Measurements from ENCODE around the gene ESRRB.

ESRRB gene

DNA sequence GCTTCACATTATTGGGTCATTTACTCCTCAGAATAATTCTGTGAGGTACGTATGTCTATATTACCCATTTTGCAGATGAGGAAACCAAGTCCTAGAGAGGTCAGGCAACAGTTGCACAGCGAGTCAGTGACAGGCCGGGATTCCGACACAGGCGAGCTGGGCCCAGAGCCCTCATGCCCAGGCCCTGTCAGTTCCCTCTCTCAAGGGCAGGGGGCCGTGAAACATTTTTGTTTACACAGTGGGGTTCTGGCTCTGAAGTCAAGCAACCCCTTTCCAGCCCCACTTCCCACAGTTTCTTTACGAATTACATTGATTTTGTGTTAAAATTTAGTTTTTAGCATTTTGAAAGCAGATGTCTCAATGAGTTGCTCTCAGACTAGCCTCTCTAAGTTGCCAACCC is 46.7 kb downstream of the ESRRB start:
- no peak for DNase-seq (ENCODE audit: low spot score)
- TF ChIP-seq CTCF (IDR thresholded peaks at IDR 0.05; ENCODE audit: extremely low read depth, missing control alignments), result no peak

DNA sequence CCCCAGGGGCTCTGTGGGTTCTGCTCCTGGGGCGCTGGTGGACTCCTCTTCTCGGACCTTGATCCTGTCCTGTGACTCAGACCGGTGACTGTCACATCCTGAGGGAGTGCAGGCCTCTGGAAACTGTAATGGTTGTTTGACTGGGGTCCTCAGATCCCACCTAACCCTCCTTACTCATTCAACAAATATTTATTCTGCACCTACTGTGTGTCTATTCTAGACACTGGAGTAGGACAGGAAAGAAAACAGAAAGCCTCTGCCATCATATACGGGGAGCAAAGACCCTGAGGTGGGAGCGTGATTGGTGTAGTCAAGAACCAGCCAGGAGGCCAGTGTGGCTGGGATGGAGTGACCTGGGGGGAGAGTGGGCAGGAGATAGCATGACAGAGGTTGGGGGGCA is 47.6 kb downstream of the ESRRB start:
- DNase-seq (ENCODE audit: low spot score), result no peak
- TF ChIP-seq CTCF (IDR thresholded peaks at IDR 0.05; ENCODE audit: extremely low read depth, missing control alignments), result no peak

- no peak for DNase-seq (ENCODE audit: low spot score)
- TF ChIP-seq CTCF (IDR thresholded peaks at IDR 0.05; ENCODE audit: extremely low read depth, missing control alignments), result no peak
These were observed 48.4 kb downstream of the ESRRB start for GRCh38 chr14:76424359-76424758.

DNA sequence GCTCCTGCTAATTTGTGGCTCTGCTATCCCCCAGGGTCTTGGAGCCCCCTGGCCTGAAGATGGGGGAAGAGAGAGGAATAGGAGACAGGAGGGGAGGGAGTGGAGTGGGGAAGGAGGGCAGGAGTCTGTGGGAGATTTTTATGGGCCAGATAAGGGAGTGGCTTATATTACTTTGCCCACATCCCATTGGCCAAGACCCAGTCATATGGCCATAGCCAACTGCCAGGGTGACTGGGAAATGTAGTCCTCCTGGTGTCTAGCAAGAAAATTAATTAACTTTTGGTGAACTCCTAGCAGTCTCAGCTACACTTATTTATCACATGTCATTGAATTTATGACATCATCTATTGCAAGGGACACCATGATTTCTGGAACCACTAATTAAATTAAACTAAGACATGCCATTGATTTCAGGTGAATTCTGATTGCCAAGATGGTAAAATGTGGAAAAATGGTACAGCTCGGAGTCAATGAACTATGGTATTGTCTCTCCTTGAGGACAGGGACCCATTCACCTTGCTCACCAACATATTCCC is 50.3 kb downstream of the ESRRB start:
- TF ChIP-seq CTCF (IDR thresholded peaks at IDR 0.05; ENCODE audit: extremely low read depth, missing control alignments), result no peak
- DNase-seq (ENCODE audit: low spot score), result no peak

GRCh38 chr14:76428611-76429010 is 52.7 kb downstream of the ESRRB start:
- no peak for DNase-seq (ENCODE audit: low spot score)
- no peak for TF ChIP-seq CTCF (IDR thresholded peaks at IDR 0.05; ENCODE audit: extremely low read depth, missing control alignments)

- no peak for DNase-seq (ENCODE audit: low spot score)
- no peak for TF ChIP-seq CTCF (IDR thresholded peaks at IDR 0.05; ENCODE audit: extremely low read depth, missing control alignments)
These were observed 54.1 kb downstream of the ESRRB start for GRCh38 chr14:76430017-76430416.

DNA sequence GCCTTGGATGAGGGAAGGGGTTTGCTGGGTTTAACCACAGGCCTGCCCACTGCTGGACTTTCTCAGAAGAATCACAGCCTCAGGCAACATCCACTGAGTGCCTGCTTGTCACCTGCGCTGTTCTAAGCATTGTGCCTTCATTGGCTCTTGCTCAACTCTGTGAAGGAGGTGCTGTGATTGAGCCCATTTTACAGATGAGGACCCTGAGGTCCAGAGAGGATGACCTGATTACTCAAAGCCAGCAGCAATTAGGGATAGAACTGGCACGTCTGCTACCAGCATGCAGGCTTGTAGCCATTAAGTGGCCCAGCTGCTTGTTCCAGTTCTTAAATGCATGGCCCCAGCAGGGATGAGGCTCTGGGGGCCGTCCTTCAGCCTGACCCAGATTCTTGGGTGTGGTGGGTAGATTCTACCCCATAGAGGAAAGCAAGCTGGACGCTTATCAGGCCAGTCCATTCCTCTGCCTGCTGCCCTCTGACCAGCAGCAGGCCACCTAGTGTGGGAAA is 54.6 kb downstream of the ESRRB start:
- no peak for DNase-seq (ENCODE audit: low spot score)
- no peak for TF ChIP-seq CTCF (IDR thresholded peaks at IDR 0.05; ENCODE audit: extremely low read depth, missing control alignments)

Measured in GM20000 (cell line).